HPDE6-E6E7 (cell line): Measurements from ENCODE around the gene CNPY1.

ENCODE experiments used
- DNase-seq: peaks from one replicate; pipeline ENCODE4 v3.0.0; 2011; ENCODE audit warnings: missing footprints; ENCODE audit errors: extremely low spot score

CNPY1 gene

DNA sequence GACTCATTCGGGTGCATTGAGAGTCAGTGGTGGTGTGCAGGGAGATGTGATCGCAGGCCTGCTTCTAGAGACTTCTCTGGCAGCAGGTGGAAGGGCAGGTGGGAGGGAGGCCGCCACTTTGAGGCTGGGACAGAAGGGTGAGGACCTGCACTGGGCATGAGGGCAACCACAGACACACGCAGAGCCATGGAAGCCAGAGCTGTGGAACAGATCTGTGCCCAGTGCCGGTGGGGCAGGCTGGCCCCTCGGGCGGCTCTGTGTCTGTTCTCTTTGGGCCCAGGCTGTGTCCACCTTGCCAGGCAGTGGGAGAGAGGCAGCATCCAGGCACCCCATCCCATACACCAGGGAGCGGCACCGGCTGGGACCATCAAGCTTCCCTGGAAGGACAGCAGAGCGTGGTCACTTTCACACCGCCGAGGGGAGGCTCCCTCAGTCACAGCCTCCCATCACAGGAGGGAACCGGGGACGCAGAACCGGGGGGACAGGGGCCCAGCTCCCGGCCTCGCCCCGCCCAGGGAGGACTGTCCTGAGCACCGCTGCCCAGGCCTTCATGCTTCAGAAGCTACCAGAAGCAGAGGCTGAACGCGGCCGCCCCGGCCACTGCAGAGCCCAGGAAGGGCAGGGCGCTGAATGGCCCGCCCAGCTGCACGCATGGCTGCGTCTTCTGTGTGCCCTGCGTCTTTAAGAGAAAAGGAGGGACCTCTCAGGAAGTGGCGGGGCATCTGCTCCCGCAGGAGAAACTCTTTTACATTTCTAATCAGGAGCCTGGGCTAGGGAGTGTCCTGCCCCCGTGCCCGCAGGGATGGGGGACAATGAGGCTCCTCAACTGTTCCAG is 56.3 kb downstream of the CNPY1 start:
- no peak for DNase-seq

GRCh38 chr7:155489158-155489840 is 57.1 kb downstream of the CNPY1 start:
- no peak for DNase-seq

DNA sequence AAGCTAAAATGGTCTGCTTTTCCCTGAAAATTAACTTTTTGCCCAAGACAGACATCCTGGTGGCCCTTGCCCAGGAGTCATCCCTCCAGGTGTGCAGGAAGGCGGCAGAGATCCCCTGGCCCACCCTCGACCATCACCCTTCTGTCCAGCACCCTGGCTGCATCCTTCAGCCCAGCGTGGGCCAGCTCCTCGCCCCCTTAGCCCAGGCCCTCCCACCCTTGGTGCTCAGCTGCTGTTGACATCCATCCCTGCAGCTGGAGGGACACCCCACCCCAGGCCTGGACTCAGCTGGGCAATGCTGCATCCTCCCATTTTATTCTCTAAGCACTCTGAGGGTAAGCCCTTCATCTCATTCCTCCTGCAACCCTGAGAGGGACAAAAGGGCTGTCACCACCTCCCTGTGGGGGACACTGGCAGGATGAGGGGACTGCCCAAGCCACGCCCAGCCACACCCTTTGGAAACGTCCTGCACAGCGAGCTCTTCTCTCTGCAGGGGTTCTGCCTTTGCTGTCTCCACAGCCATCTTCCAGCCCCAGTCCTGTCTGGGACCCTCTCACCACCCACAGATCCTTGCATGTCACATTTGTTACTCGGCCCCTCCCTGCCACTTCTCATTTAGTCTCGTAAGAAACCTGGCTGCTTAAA is 57.8 kb downstream of the CNPY1 start:
- no peak for DNase-seq

GRCh38 chr7:155487509-155488482 is 58.6 kb downstream of the CNPY1 start:
- no peak for DNase-seq

DNA sequence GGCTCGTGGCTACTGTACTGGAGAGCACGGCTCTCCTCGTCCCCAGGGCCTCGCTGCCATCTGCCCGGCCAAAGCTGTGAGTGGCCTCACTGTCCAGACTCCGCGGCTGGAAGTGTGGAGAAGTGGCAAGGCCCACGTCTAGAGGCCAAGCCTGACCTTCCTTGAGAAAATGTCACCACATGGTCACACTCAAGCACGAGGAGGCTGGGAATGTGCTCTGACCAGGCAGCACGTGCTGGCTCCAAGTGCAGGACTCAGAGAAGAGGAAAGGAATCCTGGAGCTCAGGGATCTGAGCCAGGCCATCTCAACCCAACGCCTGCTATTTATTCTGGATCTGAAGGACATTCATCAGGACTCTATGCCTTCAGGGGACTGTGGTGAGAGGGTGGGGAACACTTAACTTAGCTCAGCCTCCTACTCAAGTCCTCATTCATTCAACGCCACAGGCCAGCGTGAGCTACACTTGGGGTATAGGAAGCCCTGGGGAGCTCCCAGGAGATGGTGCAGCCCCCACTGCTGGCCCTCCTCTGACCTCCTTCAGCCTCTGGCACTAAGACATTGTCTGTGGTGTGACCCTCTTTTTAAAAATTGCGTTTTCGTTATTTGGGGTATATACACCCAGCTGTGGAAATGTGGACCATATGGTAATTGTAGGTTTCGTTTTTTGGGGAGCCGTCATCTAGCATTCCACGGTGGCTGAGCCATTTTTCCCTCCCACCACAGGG is 59.4 kb downstream of the CNPY1 start:
- no peak for DNase-seq

GRCh38 chr7:155484483-155485399 is 61.6 kb downstream of the CNPY1 start:
- DNase-seq = no peak

- no peak for DNase-seq
These were observed 62.5 kb downstream of the CNPY1 start for GRCh38 chr7:155483868-155484325.

GRCh38 chr7:155483245-155483644 is 63.1 kb downstream of the CNPY1 start:
- no peak for DNase-seq

DNA sequence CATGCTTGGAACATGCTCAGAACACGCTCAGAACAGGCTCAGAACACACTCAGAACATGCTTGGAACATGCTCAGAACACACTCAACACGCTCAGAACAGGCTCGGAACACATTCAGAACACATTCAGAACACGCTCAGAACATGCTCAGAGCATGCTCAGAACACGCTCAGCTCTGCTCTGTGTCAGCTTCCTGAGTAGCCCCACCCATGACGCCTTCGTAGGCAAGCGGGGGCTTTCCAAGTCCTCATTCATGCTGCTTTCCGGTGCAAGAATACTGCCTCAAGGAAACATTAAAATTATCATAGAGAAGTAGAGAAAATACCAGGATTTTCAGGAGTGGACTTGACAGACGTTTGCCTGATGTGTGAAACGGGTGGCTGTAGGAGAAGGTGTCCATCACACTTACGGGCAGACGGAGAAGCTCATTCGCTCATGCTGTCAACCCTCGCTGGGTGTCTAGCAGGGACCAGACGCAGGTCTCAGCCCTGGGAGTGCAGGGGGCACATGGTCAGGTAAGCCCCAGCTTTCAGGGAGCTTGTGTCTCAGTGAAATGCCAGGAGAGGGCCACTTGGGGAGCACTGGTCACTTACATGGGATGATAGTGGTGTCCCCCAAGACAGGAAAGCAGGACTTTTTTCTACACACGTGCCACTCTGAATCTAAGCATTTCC is 63.7 kb downstream of the CNPY1 start:
- no peak for DNase-seq

GRCh38 chr7:155481764-155482163 is 64.6 kb downstream of the CNPY1 start:
- no peak for DNase-seq

DNA sequence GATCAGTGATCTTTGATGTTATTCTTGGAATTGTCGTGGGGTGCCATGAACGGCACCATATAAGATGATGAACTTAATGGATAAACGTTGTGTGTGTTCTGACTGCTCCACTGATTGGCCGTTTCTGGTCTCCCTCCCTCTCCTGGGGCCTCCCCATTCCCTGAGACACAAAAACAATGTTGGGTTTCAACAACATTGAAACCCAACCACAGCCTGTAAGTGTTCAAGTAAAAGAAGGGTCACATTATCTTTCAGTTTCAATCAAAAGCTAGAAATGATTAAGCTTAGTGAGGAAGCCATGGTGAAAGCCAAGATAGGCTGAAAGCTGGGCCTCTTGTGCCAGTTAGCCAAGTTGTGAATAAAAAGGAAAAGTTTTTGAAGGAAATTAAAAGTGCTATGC is 68.9 kb downstream of the CNPY1 start:
- no peak for DNase-seq

GRCh38 chr7:155471718-155472117 is 74.6 kb downstream of the CNPY1 start:
- no peak for DNase-seq

- DNase-seq = no peak
These were observed 75.4 kb downstream of the CNPY1 start for GRCh38 chr7:155470686-155471638.

DNA sequence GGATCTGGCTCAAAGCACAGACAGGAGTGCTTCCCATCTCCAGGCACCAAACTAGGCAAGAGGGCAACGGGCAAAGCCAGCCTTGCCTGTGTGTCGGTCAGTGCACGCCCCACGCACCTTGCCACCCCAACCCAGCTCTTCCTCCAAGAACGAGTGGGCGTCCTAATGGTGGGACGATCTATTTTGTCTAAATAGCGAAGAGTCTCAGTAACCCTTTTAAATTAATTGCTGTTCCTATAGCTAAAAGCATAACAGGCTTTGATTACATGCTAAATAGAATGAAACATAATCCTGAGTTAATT is 76.2 kb downstream of the CNPY1 start:
- no peak for DNase-seq

DNA sequence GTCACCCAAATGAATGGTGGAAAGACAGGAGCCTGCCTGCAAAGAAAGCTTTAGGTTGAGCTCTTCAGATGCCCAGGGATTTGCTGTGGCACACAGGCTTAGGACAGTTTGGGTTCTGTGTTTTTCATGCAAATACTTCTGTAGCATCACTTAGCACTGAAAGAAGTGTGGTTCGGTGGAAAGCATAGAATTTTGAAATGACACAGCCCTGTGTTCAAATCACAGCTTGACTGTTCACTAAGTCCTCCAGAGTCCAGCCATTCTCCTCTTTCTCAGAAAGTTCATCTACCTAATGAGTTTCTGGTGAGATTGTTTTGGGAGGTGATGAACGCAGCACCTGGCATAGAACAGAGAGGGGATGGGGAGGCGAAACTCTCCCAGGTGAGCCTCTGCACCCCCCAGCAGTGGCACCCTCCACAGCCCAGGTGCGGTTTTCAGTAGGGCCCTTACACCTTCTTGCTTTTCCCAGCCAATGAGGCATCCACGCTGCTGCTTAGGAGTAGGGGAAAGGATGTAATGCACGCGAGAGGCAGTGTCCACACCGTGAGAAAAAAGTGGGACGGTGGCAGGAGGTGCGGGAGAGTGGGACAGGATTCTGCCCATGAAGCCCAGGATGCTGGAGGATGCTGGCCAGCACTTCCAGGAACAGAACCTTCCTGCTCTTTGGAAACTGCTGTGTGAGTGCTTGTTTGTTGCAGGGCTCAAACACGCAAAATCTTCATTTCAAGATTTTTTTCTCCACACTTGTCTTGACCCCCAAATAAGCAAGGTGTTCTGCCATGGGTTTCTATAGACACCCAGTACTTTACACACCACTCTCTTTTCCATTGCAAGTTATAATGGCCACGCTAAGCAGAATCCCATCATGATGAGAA is 76.8 kb downstream of the CNPY1 start:
- DNase-seq = no peak

GRCh38 chr7:155468785-155469148 is 77.6 kb downstream of the CNPY1 start:
- no peak for DNase-seq
